ENCODE results near the gene PYHIN1.
"Not testable (repeated sequence)": the region's sequence is repeated elsewhere in the genome, so short reads cannot be mapped to it uniquely, and the experiment has no call there.

The PYHIN1 gene

GRCh38 chr1:158983235-158983634, 51.9 kb downstream of the PYHIN1 start:
- no peak for DNase-seq

DNA sequence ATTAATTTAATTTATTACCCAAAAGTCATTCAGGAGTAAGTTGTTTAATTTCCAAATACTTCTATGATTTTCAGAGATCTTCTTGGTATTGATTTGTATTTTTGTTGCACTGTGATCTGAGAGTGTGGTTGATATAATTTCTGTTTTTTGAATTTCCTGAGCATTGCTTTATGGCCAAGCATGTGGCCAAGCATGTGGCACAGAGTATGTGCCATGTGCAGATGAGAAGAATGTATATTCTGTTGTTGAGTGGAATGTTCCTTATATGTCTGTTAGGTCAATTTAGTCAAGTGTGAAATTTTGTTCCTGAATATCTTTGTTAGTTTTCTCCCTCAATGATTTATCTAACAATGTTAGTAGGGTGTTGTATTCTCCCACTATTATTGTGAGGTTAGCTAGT, 53.0 kb downstream of the PYHIN1 start:
- no peak for DNase-seq

DNA sequence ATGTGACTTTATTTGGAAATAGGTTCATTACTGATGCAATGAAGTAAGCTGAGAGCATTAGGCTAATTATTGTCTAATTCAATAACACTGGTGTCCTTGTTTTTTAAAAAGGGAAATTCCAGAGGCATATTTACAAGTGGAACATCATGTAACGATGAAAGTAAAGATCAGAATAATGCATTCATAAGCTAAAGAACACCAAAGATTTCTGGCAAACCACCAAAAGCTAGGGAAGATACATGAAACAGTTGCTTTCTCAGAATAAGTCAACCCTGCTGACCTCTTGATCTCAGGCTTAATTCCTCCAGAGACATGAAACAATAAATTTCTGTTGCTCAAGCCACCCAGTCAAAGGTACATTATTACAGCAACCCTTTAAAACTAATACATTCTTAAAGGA, 58.1 kb downstream of the PYHIN1 start:
- DNase-seq = no peak

- no peak for DNase-seq
Observed at GRCh38 chr1:158992787-158993312, 61.5 kb downstream of the PYHIN1 start.

- no peak for DNase-seq
Observed at GRCh38 chr1:158996998-158997397, 65.6 kb downstream of the PYHIN1 start.

- DNase-seq = no peak
Observed at GRCh38 chr1:158998037-158998780, 66.9 kb downstream of the PYHIN1 start.

GRCh38 chr1:158998781-158999161, 67.4 kb downstream of the PYHIN1 start:
- DNase-seq = peak; percentile 49

DNA sequence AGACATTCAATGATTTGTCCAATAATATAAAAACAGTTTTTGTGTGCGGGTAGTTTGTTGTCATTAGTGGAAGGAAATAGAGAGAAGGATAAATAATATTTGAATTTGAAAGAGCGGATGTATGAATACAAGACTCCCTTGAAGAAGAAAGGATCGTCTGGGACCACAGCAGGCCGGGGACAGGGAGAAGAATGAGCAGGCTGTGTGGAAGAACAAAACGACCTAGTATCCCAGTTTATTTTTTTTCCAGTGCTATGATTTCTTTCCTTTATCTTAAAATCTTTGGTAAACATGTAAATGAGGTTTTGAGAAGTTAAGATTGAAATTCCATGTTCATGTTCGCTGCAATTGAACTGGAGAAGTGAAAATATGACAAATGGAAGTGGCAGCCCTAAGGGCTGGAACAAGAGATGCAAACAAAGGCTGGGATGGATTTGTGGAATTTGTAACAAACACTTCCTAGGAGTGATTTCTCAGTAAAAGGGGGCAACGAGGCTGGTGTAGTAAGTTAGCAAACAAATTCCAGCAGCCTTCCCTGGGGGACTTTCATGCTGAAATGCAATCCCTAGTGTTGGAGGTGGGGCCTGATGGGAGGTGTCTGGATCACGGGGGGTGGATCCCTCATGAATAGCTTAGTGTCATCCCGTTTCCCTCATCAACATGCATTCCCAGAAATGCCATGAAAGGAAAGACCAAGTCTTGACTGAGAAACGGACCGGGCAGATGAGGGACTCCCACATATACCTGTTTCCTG, 68.1 kb downstream of the PYHIN1 start:
- no peak for DNase-seq

- DNase-seq = no peak
Observed at GRCh38 chr1:159000070-159000409, 68.7 kb downstream of the PYHIN1 start.

GRCh38 chr1:159000625-159001024, 69.3 kb downstream of the PYHIN1 start:
- DNase-seq = no peak

DNA sequence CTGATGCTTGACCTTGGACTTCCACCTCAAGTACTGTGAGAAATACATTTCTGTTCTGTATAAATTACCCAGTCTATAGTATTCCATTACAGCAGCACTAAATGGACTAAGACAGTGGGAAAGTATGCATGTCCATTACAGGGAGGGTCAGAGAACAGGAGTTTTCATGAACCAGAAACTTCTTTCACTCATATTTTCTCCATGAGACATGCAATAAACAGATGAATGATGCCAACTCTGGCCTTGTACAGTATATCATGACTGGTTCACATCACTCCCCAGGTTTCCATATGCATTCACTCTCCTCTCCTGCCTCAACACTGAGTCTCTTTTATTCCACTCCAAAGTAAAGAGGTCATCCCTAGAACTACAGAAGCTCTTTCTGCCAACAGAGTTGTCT, 73.8 kb downstream of the PYHIN1 start:
- DNase-seq = no peak

DNA sequence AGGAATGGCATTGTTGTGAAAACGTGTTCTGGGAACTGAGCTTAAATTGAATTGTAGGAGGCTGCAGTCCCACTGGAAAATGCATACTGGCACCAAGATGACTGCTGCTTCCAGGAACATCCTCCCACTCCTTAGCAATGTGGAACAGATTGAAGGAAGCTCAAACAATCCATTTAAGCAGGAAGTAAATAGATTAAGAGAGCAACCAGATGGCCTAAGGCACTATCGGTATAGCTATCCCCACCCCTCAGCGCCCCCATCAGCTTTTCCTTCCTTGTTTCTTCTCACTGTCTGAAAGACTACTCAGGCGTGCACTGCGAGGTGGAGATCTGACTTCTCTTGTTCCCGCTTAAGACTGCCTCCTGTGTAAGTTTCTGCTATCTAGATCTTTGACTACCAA, 74.3 kb downstream of the PYHIN1 start:
- no peak for DNase-seq

GRCh38 chr1:159006210-159006807, 75.0 kb downstream of the PYHIN1 start:
- DNase-seq = not testable (repeated sequence)

GRCh38 chr1:159007726-159008125, 76.4 kb downstream of the PYHIN1 start:
- DNase-seq = no peak

- DNase-seq = peak; percentile 72
Observed at GRCh38 chr1:159008744-159009188, 77.4 kb downstream of the PYHIN1 start.

DNA sequence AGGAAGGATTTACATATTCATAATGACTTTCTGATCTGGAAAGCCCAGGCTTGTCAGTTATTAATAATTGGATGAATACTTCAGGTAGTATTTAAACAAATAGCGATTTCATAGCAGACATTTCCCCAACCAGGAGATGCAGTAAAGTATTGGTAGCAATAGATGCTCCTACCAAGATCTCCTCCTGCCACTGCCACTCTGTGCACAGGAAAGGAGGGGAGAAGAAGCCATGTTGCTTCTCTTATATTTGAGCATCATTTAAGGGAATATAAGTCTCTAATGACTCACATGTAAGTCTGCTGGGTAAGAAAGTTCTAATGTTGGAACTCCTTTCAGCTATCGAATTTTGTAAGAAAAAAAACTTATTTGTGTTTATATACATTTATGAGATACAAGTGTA, 77.9 kb downstream of the PYHIN1 start:
- DNase-seq = no peak

- DNase-seq = peak; percentile 66
Observed at GRCh38 chr1:159009704-159010361, 78.5 kb downstream of the PYHIN1 start, which contains the start of gene IFI16. Gene IFI16, plus strand, starts transcription at chr1:159009907. Its CDS starts 4,774 bp downstream, at chr1:159014681.

- DNase-seq = no peak
Observed at GRCh38 chr1:159010391-159010790, 79.0 kb downstream of the PYHIN1 start.

DNA sequence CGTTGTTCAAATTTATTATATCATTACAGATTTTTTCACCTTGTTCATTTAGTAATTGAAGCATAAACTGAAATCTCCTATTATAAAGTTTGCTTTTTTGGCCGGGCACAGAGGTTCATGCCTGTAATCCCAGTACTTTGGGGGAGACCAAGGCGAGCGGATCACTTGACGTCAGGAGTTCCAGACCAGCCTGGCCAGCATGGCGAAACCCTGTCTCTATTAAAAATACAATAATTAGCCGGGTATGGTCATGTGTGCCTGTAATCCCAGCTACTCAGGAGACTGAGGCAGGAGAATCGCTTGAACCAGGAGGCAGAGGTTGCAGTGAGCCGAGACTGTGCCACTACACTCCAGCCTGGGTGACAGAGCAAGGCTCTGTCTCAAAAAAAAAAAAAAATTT, 79.6 kb downstream of the PYHIN1 start:
- peak; percentile 39 for DNase-seq

GRCh38 chr1:159011751-159012150, 80.4 kb downstream of the PYHIN1 start:
- no peak for DNase-seq

GRCh38 chr1:159012495-159012894, 81.1 kb downstream of the PYHIN1 start:
- peak; percentile 77 for DNase-seq

DNA sequence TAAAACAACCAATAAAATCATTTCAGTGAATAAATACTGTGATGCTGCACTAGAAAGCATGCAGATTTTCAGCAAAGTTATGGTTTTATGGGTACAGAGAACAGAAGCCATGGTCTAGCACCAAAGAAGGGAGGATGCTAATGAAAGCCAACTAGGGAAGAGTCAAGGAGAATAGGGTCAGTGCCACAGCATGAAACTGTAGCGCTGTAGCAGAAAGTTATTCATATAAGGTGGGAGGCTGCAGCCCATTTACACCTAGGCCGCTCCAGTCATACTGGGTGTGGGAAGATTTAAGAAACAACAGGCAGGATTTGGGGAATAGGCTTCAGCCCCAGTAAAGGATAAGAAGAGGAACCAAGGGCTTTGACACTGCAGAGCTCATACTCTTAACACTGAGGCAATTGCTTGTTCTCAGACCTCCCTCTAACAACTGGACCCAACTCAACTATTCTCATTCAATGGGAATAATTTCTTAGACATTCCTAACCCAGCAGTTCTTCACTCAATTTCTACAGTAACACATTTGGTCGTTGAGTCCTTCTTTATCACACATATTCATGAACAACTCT, 82.7 kb downstream of the PYHIN1 start:
- peak; percentile 12 for DNase-seq

DNA sequence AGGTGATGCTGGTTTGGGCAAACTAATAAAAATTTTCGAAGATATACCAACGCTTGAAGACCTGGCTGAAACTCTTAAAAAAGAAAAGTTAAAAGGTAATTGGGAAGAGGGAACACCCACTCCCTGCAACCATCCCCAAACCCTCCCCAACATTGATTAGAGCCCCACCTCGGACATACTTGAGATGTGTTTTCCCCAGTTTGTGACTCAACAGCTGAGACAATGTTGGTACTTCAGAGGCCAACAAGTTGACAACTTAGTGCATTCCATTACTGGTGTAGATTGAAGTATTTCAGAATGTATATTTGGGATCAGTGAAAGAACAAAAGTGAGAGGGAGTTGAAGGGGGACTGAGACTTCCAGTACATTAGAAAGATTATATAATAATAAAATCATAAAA, 83.5 kb downstream of the PYHIN1 start:
- peak; percentile 32 for DNase-seq
